KG1 (cell line): ENCODE results near the gene TARBP1.

ENCODE experiments used
- DNase-seq: peaks from one replicate; lab custom pipeline; 2025; lab: John Stamatoyannopoulos, UW

TARBP1 gene

DNA sequence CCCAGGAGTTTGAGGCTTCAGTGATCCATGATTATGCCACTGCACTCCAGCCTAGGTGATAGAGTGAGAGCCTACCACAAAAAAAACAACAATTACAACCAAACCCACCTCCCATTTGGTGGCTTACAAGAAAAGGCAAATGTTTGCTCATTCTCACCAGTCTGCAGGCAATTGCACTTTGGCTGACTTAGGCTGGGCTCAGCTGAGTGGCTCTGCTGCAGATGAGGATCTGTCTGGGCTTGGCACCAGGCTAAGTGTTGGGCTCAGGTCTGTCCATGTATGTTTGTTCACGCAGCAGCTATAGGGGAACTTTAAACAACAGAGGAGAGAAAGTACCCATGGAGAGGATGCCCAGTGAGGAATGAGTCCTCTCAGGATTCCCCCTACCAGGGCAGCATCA is 133.7 kb downstream of the TARBP1 start:
- no peak for DNase-seq

DNA sequence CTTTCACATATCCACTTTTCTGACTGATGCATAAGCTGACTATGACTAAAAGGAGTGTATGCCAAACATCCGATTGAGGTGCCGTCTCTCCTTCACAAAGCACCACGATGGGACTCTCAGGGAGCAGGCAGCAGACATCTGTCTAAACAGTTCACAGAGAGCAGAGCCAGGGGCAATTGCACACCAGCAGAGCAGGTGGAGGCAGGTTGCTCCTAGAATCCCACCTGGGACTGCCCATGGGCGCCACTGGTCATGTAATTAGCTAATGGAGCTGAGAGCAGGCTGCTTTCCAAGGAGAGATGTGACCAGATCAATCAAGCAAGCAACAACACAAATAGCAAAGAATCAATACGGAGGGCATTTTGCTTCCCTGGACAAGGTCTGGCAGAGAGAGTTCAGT is 136.2 kb downstream of the TARBP1 start:
- DNase-seq = no peak
